ENCODE results near the gene SH2D4B. TPM values are rescaled to one million over a fixed set of nuclear protein-coding genes. Genes with fewer than 3 reads are reported as not detected.

SH2D4B gene
- total RNA-seq, 2 experiments from 2014 or later, result 0.16 to 0.31 TPM

DNA sequence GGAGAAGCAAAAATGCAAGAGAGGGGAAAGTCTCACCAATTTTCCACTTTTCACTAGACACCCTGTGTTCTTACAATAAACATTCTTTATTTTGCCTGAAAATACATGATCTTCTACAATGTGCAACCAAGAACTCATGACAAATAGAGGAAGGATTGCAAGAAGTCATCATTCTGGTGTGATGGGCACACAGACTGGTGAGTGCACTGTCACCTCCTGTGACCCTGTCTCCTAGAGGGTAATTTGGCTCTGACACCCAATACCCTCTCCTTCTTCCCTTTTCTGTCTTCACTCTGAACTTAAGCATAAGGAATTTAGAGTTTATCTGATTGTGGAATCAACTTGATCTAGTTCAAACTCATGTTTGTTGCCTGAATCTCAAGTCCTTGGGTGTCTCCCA is 153.7 kb downstream of the SH2D4B start:
- ChIA-PET CTCF (no interaction called here), POLR2A (no interaction called here)
- Histone ChIP-seq H3K4me1 (ENCODE audit: insufficient read depth, low read length) (no peaks in the 10 kb centered on the region), H3K9me3 (ENCODE audit: control insufficient read depth in 1 of 2, insufficient read depth in 1 of 2, low read length in 2 of 2) (no peaks in the 10 kb centered on the region), H3K27me3 (ENCODE audit: control insufficient read depth in 1 of 2, insufficient read depth in 2 of 2, low read length in 2 of 2) (no peaks in the 10 kb centered on the region), H3K36me3 (ENCODE audit: insufficient read depth, low read length) (no peaks in the 10 kb centered on the region), H3K27ac (ENCODE audit: low read depth in 1 of 2, low read length in 2 of 2) (no peak overlapping the region), H3K4me3 (ENCODE audit: low read length) (no peak overlapping the region)
- H3K27ac Mint-ChIP-seq, result no peak overlapping the region
- TF ChIP-seq, protein P1, sequence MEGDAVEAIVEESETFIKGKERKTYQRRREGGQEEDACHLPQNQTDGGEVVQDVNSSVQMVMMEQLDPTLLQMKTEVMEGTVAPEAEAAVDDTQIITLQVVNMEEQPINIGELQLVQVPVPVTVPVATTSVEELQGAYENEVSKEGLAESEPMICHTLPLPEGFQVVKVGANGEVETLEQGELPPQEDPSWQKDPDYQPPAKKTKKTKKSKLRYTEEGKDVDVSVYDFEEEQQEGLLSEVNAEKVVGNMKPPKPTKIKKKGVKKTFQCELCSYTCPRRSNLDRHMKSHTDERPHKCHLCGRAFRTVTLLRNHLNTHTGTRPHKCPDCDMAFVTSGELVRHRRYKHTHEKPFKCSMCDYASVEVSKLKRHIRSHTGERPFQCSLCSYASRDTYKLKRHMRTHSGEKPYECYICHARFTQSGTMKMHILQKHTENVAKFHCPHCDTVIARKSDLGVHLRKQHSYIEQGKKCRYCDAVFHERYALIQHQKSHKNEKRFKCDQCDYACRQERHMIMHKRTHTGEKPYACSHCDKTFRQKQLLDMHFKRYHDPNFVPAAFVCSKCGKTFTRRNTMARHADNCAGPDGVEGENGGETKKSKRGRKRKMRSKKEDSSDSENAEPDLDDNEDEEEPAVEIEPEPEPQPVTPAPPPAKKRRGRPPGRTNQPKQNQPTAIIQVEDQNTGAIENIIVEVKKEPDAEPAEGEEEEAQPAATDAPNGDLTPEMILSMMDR (IDR thresholded peaks at IDR 0.05), result no peak
- H3K27me3 Mint-ChIP-seq, result peaks cover 23% of the 10 kb centered on the region
- no peaks in the 10 kb centered on the region for H3K9me3 Mint-ChIP-seq
- H3K4me1 Mint-ChIP-seq (ENCODE audit: low read depth), result no peaks in the 10 kb centered on the region
- no peak overlapping the region for H3K4me3 Mint-ChIP-seq
- intact Hi-C loops (cut with DNase I, micrococcal nuclease), result loop anchor here (5.0 to 10.0 kb wide), 3 partner anchors 307 to 1133 kb away; no protein-coding TSS in a partner anchor
- DNase-seq, result no peak
- ATAC-seq (ENCODE audit: poor library complexity), result no peak
- H3K36me3 Mint-ChIP-seq (ENCODE audit: low read depth), result no peaks in the 10 kb centered on the region

DNA sequence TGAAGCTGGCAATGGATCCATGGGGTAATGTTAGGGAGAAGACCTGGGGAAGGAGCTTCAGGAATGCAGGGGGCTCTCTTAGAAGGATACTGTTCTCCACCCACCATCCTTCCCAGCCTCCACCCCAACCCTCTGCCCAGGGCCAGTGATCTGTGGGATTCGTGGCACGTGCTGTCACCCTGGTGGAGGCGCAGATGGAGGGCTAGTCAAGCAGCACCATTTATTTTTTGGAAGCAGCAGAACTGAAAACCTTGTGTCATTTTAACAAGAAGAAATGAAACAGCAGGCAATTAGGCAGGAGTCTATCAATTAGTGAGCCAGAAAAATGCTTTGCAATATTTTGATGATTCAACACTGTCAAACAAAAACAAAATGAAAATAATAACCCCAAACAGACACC is 155.9 kb downstream of the SH2D4B start:
- no peak for ATAC-seq (ENCODE audit: poor library complexity)
- TF ChIP-seq, protein P1 (IDR thresholded peaks at IDR 0.05), result no peak

DNA sequence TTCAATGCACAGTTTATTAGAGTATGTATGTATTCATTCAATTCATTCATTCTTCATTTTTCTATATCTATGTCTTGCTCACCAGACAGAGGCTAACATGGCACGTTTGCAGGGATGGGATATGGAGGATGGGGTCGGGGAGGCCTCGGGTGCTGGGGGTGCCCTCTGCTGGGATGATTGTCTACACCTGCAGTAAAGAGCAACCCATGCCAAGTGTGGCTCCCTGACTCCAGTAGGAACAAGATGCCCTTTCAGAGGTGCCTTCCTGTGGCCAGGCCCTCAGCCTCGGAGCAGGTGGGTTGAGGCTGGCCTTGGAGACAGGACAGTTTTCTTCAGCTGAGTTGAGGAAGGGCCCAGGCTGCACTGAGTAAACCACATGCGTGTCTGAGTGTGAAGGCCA is 157.2 kb downstream of the SH2D4B start:
- Histone ChIP-seq H3K4me3 (ENCODE audit: low read length) (no peak overlapping the region), H3K27ac (ENCODE audit: low read depth in 1 of 2, low read length in 2 of 2) (no peak overlapping the region), H3K36me3 (ENCODE audit: insufficient read depth, low read length) (no peaks in the 10 kb centered on the region), H3K9me3 (ENCODE audit: control insufficient read depth in 1 of 2, insufficient read depth in 1 of 2, low read length in 2 of 2) (no peaks in the 10 kb centered on the region), H3K4me1 (ENCODE audit: insufficient read depth, low read length) (peaks cover 3% of the 10 kb centered on the region), H3K27me3 (ENCODE audit: control insufficient read depth in 1 of 2, insufficient read depth in 2 of 2, low read length in 2 of 2) (no peaks in the 10 kb centered on the region)
- intact Hi-C loops (cut with DNase I, micrococcal nuclease), result loop anchor here (5.0 to 10.0 kb wide), 3 partner anchors 310 to 1130 kb away; no protein-coding TSS in a partner anchor
- Mint-ChIP-seq H3K27ac (no peak overlapping the region), H3K9me3 (no peaks in the 10 kb centered on the region), H3K27me3 (peaks cover 13% of the 10 kb centered on the region), H3K4me1 (ENCODE audit: low read depth) (no peaks in the 10 kb centered on the region), H3K4me3 (no peak overlapping the region), H3K36me3 (ENCODE audit: low read depth) (no peaks in the 10 kb centered on the region)
- ATAC-seq (ENCODE audit: poor library complexity), result no peak
- ChIA-PET POLR2A (no interaction called here), CTCF (no interaction called here)
- TF ChIP-seq, protein P1 (IDR thresholded peaks at IDR 0.05), result no peak
- DNase-seq, result no peak

More for the DNA sequence above, 155.9 kb downstream of the SH2D4B start:
- Mint-ChIP-seq H3K9me3 (no peaks in the 10 kb centered on the region), H3K27me3 (peaks cover 23% of the 10 kb centered on the region), H3K27ac (no peak overlapping the region), H3K4me1 (ENCODE audit: low read depth) (no peaks in the 10 kb centered on the region), H3K36me3 (ENCODE audit: low read depth) (no peaks in the 10 kb centered on the region), H3K4me3 (no peak overlapping the region)
- ChIA-PET POLR2A (no interaction called here), CTCF (no interaction called here)
- DNase-seq, result no peak
- no peaks in the 10 kb centered on the region for H3K27me3 ChIP-seq (ENCODE audit: control insufficient read depth in 1 of 2, insufficient read depth in 2 of 2, low read length in 2 of 2)
- H3K9me3 ChIP-seq (ENCODE audit: control insufficient read depth in 1 of 2, insufficient read depth in 1 of 2, low read length in 2 of 2), result no peaks in the 10 kb centered on the region
- intact Hi-C loops (cut with DNase I, micrococcal nuclease), result loop anchor here (5.0 to 10.0 kb wide), 3 partner anchors 309 to 1131 kb away; no protein-coding TSS in a partner anchor
- no peak overlapping the region for H3K27ac ChIP-seq (ENCODE audit: low read depth in 1 of 2, low read length in 2 of 2)
- H3K4me3 ChIP-seq (ENCODE audit: low read length), result no peak overlapping the region
- H3K36me3 ChIP-seq (ENCODE audit: insufficient read depth, low read length), result no peaks in the 10 kb centered on the region
- H3K4me1 ChIP-seq (ENCODE audit: insufficient read depth, low read length), result no peaks in the 10 kb centered on the region

Other genes starting within 250 kb of the SH2D4B start
- not detected for gene MAT1A, start 248.2 kb upstream of the SH2D4B start, total RNA-seq
- not detected for gene DYDC1, start 181.1 kb upstream of the SH2D4B start, total RNA-seq
- not detected for gene DYDC2, start 181.1 kb upstream of the SH2D4B start, total RNA-seq
- gene PRXL2A, start 129.4 kb upstream of the SH2D4B start, total RNA-seq, result 1 to 10 TPM; 3.9 to 4.6 TPM
- 100 to 1,000 TPM; 167 to 168 TPM for gene TSPAN14, start 83.6 kb upstream of the SH2D4B start, total RNA-seq